GM18502 (cell line): ENCODE data around the gene DDX59.

Experiments used
- ATAC-seq: cut with Tn5 transposase; IDR thresholded peaks from one replicate; pipeline ENCODE4 v1.9.1; 2021; ENCODE audit warnings: mild to moderate bottlenecking; ENCODE audit not compliant: unreplicated experiment, poor library complexity

DDX59 gene

DNA sequence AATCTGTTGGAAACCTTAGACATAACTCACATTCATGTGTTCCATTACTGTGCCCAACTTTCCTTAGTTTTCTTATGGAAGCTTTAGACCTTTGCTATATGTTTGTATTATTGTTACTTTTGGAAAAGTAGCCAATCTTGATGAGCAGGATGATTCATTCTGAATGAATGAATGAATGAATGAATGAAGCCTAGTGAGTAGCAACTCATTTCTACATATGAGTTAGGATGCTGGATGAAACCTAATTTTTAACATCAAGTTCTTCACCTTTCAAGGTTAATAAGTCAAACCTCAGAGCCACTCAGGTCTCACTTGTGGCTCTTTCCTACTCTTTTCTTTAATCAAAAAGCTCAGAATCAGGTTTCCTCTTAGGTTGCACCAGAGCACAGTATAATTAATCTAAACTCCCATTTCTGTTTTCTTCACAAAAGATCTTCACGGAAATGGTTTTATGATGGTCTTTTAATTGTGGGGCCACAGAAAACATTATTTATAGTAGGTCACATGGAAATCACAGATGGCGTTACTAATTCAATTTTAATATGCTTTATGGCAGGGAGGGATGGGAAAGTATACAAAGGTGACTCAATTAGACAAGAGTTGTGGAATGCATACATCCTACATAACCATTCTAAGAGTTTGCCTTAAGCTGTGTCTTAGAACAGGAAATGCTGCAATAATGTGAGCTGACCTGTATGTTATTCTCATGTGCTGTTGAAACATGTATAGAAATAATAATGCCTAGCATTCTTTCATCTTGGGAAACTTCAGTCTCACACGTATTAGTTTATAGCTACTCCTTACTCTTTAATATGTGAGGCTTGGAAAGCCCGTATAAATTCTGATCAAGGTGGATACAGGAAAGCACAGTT is 4.5 kb upstream of the DDX59 start:
- no peak for ATAC-seq

GRCh38 chr1:200671235-200671786 is 1.6 kb upstream of the DDX59 start:
- no peak for ATAC-seq

GRCh38 chr1:200670242-200671118 is 773 bp upstream of the DDX59 start:
- peak; percentile 26 for ATAC-seq

GRCh38 chr1:200668514-200669313 is 993 bp downstream of the DDX59 start:
- no peak for ATAC-seq

DNA sequence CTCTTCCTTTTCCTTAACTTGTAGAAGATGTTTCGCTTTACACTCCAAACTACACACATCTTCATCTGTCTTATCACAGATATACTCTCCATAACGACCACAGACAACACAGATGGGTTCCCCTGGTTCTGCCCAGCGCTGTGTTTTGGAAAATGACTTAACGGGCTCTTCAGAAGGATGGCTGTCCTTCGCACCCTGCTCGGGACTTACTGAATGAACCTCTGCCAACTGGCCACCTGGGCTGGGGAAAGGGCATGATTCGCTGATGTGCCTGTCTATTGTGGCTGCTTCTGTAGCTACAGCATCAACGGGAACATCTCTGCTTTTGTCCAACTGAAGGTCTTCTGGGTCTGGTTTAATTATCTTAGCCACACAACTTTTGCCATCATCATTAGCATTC is 3.4 kb downstream of the DDX59 start:
- ATAC-seq: no peak

GRCh38 chr1:200665861-200666260 is 3.8 kb downstream of the DDX59 start:
- ATAC-seq: no peak

GRCh38 chr1:200660719-200661118 is 9.0 kb downstream of the DDX59 start:
- ATAC-seq: no peak

DNA sequence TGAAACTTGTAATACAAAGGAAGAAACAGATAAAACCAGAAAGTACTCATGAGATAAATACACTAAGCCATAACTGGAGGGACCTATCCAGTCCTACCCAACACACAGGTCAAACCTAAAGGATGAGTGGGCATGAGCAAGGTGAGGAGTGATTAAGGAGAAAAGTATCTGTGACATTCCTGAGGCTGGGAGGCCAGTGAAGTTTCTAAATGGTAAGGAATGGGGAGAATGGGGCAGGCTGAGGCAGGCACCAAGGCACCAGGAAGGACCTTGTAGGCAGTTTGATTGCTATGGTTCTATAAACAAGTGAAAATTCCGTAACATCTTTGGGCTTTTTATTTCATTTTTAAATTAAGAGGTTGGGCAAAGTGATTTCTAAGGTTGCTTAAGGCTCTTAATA is 10.4 kb downstream of the DDX59 start:
- no peak for ATAC-seq

- ATAC-seq: no peak
These were observed 11.5 kb downstream of the DDX59 start for GRCh38 chr1:200658037-200658818.

DNA sequence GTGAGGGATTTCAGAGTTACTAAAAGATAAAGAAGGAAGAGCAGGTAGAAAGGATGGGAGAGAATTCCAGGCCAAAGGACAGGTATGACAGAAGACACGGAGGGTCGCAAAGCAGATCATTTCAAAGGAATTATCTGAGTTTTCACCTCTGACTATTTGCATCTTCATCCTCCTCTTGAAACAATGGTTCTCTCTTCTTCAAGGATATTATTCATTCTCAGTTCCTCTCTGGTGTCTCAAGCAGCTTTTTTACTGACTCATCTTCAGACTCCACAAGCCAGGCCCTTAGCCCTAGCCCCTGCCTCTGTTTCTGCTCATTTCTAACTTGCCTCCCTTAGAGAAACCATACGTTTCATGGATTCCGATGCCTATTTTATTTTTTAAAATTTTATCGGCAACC is 15.0 kb downstream of the DDX59 start:
- peak; percentile 94 for ATAC-seq

DNA sequence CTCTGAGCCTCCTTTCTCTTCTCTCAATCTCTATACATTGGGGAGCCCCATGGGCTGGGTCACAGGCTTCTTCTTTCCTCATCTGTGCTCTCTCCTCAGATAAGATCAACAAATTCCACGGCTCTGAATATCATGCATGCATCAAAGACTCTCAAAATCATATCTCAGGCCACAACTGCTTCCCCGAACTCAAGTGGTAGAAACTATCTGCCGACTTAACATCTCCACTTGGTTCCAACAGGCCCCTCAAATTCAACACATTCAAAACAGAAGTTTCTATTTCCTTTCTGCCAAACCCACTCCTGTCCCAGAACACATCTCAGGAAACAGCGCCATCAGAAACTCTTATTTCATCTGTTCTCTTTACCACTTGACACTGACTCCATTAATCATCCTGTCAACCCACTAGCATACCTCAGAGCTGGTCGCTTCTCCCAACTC is 16.7 kb downstream of the DDX59 start:
- peak; percentile 43 for ATAC-seq

DNA sequence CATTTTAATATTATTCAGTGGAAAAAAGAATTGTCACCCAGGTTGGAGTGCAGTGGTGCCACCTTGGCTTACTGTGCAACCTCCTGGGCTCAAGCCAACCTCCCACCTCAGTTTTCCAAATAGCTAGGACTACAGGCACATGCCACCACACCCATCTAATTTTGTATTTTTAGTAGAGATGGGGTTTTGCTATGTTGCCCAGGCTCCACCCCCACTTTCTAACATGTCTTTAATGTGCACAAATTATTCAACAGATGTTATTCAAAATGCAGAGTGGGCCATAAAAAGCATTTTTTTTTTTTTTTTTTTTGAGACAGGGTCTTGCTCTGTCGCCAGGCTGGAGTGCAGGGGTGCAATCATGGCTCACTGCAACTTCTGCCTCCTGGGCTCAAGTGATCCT is 17.3 kb downstream of the DDX59 start:
- ATAC-seq: no peak

GRCh38 chr1:200646515-200646914 is 23.2 kb downstream of the DDX59 start:
- ATAC-seq: no peak

GRCh38 chr1:200644021-200644420 is 25.7 kb downstream of the DDX59 start:
- no peak for ATAC-seq

DNA sequence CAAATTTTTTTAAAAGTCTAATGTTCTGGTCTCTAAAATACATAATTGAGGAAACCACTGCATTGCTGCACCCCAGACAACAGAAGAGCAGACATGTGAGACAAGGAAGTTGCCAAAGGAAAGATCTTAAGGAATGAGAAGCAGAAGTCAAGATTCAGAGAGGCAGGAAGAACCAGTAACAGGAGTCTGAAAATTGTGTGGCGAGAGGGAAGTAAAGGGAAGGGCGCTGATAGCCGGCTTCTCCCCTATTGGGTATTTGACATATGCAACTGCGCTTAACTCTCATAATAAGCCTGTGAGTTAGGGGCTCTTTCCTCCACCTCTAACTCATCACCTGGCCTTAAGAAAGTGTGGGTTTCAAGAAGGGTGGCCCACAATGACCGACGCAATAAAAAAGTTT is 27.2 kb downstream of the DDX59 start:
- ATAC-seq: no peak

- ATAC-seq: no peak
These were observed 28.7 kb downstream of the DDX59 start for GRCh38 chr1:200640963-200641401.

DNA sequence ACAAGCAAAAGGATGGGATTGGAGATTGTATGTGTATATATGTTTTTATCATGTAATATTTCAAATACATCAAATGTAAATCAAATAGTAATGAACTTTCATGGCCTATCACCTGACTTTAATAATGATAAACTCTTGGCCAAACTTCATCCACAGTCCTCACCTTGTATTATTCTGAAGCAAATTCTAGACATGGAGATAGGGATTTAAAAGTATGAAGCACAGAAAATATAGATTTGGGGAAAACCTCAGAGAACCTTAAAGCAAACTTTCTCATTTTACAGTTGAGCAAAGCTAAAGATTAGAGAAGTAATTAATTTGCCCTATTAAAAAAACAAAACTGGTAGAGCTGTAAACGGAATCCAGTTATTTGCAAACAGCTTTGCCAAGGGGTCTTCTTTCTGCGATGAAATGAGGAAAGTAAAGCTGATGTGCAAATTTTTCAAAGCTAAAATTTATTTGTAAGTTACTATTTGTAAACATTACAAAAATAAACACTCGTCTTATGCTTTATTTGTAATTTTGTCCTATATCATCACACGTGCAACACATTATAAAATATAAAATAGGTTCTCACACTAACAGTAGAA is 29.2 kb downstream of the DDX59 start:
- no peak for ATAC-seq

DNA sequence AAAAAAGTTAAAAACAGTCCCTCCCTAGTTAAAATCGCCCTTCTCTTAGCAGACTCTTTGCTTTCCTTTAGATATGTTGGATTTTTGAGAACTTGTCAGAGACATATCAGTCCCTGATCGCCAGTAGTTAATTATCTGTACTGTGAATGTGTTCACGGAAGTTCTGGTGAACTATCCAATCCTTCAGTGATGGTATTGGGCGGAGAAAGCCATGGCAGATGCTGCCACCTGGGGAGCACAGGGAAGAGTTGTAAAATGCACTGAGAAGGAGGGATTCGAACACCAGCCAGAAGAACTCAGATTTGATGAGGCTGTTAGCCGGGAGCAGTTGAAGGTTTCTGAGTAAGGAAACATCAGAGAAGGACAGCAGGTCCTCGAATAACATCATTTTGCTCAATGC is 31.6 kb downstream of the DDX59 start:
- no peak for ATAC-seq

GRCh38 chr1:200636681-200637080 is 33.0 kb downstream of the DDX59 start:
- ATAC-seq: no peak
